ENCODE data around the gene MLXIP. TPM values are rescaled to one million over a fixed set of nuclear protein-coding genes. Genes with fewer than 3 reads are reported as not detected.
A peak's percentile ranks its signal among the peaks of the same experiment; 100 is the strongest.

Gene MLXIP
- polyA plus RNA-seq, 4 donors = 28.4 to 35.4 (median 31.3) TPM

GRCh38 chr12:122140467-122141257 is 62.1 kb downstream of the MLXIP start:
- DNase-seq (ENCODE audit: low read depth in 4 of 4, low spot score in 3 of 4) = no peak

DNA sequence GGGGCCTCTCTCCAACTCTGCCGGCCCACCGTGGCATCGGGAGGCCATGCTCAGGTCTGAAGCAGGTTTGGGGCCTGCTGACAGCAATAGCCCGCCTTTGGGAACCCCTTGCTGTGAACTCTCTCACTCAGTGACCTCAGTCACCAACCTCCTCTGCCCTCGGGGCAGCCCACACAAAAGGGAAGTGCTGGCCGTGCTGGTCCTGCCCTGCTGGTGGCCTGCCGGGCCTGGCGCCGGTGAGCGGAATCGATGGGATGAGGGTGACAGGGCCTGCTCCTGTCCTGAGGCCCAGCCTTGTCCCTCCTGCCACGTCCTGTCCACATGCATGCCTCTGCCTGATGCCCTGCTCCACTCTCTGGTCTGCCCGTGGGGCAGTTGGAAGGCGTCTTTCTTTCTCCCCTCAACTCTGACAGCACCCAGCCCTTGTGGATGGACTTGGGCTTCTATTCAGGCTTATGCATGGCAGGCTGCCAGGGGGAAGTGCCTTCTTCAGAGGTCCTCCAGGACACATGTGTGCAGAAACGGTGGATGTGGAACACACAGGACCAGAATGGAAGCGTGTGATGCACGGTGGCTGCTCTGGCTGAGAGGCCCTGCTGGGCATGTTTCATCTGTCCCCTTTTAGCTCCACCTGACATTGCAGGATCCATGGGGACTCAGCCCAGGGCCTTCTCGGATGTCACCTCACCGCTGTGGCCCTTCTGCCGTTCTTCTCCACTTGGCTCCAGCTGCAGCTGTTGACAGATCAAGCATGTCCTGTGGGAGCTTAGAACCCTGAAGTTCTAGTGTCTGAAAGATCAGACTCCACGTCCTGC is 63.6 kb downstream of the MLXIP start:
- DNase-seq (ENCODE audit: low read depth in 4 of 4, low spot score in 3 of 4) = no peak

DNA sequence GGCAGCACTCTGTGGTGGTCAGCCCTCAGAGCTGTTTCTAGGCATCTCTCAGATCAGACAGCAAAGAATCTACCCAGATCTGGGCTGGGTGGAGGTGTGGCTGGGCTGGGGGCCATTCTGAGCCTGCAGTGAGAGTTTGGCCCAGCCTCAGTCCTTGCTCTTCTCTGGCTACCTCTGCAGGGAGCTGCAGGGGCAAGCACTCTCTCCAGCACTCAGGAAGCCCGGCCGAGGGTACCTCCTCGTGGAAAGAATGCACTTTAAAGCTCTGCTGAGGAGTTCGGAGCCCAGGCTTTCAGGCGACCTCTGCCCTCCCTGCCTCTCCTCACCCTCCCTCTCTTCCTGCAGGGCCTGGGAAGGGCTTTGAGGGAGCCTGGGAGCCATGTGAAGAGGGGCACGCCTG is 64.3 kb downstream of the MLXIP start:
- no peak for DNase-seq (ENCODE audit: low read depth in 4 of 4, low spot score in 3 of 4)

DNA sequence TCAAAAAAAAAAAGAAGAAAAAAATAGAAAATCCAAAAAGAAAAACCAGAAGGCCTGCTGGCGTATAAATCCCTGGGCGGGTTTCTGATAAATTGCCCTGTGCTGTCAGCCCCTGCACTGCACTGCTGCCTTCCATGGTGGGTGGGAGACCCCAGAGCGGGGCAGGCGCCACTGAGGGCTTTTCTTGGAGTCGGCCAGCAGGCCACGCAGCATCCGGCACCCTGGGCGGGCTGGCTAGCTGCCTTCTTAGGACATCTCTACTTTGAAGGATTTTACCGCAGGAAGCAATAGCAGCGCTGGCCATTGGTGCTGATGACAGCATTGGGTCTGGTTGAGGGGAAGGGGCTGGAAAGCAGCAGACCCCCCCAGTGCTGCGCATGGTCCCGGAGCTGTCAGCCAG is 66.3 kb downstream of the MLXIP start:
- DNase-seq (ENCODE audit: low read depth in 4 of 4, low spot score in 3 of 4) = no peak

GRCh38 chr12:122145505-122146330 is 67.2 kb downstream of the MLXIP start:
- DNase-seq (ENCODE audit: low read depth in 4 of 4, low spot score in 3 of 4) = no peak

GRCh38 chr12:122147514-122148290 is 69.1 kb downstream of the MLXIP start:
- peak in 1 of 4 donors; percentile 6 for DNase-seq (ENCODE audit: low read depth in 4 of 4, low spot score in 3 of 4)

GRCh38 chr12:122148657-122149056 is 70.1 kb downstream of the MLXIP start:
- DNase-seq (ENCODE audit: low read depth in 4 of 4, low spot score in 3 of 4) = no peak

DNA sequence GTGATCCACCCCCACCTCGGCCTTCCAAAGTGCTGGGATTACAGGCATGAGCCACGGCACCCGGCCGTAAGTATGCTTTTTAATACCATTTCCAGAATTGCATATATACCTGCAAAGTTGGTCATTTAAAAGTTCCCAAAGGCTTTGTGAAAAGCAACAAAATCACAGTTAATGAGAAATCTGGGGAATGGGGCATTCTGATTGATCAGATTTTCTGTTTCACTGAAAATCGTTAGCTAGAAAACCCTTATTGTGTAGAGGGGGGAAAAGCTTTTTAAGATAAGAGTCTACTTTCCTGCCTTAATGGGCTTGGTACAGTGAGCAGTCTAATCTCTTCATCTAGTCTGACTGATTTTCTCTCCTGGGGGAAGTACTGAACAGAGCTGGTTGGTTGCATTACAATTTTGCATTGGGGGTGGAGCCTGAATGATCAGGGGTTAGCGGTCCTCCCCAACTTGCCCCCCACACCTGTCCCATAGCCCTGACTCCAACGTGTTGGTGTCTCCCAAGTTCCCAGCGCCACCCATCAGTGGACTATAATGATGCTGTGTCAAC is 71.6 kb downstream of the MLXIP start:
- DNase-seq (ENCODE audit: low read depth in 4 of 4, low spot score in 3 of 4) = no peak

DNA sequence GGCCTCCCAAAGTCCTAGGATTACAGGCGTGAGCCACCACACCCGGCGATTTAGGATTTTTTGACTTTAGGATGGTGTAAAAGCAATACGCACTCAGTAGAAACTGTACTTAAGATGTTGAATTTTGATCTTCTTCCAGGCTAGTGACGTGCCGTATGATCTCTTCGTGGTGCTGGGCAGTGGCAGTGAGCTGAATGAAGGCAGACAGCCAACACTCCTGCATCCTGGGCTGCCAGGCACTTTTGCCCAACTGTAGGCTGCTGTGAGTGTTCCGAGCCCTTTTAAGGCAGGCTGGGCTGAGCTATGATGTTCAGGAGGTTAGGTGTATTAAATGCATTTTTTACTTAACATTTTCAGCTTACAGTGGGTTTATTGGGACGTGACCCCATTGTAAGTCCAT is 74.2 kb downstream of the MLXIP start:
- no peak for DNase-seq (ENCODE audit: low read depth in 4 of 4, low spot score in 3 of 4)

DNA sequence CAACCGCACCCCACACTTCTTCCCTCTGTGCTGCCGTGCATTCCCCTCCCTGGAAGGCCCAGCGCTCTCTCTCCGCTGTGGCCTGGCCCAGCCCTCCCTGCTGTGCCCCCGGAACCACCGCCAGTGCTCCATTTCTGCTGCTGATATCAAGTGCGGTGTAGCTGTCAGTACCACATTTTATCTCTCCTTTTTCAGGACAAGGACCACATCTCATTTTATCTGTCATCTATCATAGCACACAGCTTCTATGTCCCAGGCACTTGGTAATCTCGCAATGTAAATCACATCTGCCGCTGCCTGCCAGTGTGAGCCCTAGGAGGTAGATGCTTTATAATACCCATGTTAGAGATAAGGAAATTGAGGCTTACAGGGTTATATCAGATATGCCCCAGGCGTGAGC is 77.1 kb downstream of the MLXIP start:
- DNase-seq (ENCODE audit: low read depth in 4 of 4, low spot score in 3 of 4) = no peak

DNA sequence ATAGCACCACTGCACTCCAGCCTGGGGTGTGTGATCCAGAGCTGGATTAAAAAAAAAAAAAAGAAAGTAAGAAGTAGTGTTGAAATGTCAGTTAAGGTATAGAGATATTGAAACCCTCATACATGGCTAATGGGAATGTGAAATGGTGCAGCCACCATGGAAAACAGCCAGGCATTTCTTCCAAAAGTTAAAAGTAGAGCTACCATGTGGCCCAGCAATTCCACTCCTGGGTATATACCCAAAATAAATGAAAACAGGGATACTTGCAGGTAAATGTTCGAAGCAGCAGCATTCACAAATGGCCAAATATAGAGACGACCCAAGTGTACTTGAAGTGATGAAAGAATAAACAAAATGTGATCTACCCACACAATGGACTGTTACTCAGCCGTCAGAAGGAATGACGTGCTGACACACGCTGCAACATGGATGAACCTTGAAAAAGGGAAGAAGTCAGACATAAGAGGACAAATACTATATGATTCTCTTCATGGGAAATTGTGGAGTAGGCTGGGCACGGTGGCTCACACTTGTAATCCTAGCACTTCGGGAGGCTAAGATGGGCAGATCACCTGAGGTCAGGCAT is 80.2 kb downstream of the MLXIP start:
- DNase-seq (ENCODE audit: low read depth in 4 of 4, low spot score in 3 of 4) = no peak

DNA sequence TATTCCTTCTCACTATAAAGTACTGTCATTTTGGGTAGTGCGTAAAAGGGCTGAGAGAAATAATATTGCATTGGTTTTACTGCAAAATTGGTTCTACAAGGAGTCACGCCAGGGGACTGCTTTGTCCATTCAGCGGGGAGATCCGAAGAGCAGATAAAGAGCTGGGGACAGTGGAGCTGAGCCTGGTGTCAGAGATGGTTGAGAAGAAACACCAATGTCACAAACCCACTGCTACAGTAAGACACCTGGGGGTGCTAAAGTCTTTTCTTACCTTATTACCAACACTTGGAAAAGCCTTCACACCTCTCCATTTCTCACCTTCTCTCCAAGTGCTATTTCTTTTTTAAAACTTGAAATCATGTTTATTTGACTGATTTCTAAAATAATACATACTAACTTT is 81.3 kb downstream of the MLXIP start:
- no peak for DNase-seq (ENCODE audit: low read depth in 4 of 4, low spot score in 3 of 4)

- DNase-seq (ENCODE audit: low read depth in 4 of 4, low spot score in 3 of 4) = no peak
These were observed 82.2 kb downstream of the MLXIP start for GRCh38 chr12:122160761-122161160.

DNA sequence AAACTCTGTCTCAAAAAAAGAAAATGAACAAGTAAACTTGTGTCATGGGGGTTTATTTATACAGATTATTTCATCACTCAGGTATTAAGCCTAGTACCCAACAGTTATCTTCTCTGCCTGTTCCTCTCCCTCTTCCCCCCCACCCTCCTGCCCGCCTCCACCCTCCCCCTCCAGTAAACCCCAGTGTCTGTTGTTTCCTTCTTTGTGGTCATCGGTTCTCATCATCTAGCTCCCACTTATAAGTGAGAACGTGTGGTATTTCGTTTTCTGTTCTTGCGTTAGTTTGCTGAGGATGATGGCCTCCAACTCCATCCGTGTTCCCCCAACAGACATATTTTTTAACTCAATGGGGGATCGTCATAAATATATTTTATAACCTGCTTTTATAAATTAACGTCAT is 83.1 kb downstream of the MLXIP start:
- no peak for DNase-seq (ENCODE audit: low read depth in 4 of 4, low spot score in 3 of 4)

- no peak for DNase-seq (ENCODE audit: low read depth in 4 of 4, low spot score in 3 of 4)
These were observed 84.4 kb downstream of the MLXIP start for GRCh38 chr12:122162976-122163375.

- DNase-seq (ENCODE audit: low read depth in 4 of 4, low spot score in 3 of 4) = no peak
These were observed 88.1 kb downstream of the MLXIP start for GRCh38 chr12:122166422-122167349.

DNA sequence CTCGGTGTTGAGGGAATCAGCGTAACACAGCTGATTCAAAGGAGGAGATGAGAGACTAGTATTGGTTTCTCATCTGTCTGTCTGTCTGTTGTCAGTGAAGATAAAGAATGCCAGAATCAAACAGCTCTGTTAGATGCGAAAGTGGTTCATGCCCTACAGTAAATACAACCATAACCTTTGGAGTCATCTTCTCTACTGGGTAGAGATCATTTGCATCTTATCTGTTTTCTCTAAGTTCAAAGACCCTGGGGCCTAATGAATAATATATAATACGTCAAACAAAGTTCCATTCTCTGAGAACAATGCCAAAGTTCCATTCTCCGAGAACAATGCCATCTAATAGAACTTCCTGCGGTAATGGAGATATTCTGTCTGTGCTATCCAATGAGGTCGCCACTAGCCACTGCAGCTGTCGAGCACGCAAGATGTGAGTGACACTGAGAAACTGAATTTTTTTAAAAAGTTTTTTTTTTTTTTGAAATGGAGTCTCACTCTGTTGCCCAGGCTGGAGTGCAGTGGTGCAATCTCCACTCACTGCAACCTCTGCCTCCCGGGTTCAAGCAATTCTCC is 88.9 kb downstream of the MLXIP start:
- no peak for DNase-seq (ENCODE audit: low read depth in 4 of 4, low spot score in 3 of 4)

DNA sequence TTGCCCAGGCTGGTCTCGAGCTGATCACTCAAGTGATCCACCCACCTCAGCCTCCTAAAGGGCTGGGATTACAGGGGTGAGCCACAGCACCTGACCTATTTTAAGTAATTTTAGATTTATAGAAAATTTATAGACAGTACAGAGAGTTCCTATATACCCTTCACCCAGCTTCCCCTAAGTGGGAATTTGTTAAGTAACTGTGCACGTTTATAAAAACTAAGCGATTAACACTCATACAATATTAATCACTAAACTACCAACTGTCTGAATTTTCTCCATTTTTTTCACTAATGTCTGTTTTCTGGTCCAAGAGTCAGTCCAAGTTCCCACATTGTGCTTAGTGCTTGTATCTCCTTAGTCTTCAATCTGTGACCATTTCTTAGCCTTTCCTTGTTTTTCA is 89.9 kb downstream of the MLXIP start:
- no peak for DNase-seq (ENCODE audit: low read depth in 4 of 4, low spot score in 3 of 4)
